HG02678 (cell line): ENCODE results near the gene UTP14C.
"Not testable (repeated sequence)": the region's sequence is repeated elsewhere in the genome, so short reads cannot be mapped to it uniquely, and the experiment has no call there.

Experiments
- ATAC-seq: cut with Tn5 transposase; IDR thresholded peaks from one replicate; pipeline ENCODE4 v1.9.1; 2021; ENCODE audit warnings: mild to moderate bottlenecking, moderate library complexity; ENCODE audit not compliant: unreplicated experiment

Gene UTP14C

GRCh38 chr13:52024481-52024880 lies at the start of gene UTP14C:
Gene UTP14C, plus strand, starts transcription at chr13:52024691. Its CDS starts 4,114 bp downstream, at chr13:52028805.
- no peak for ATAC-seq

- ATAC-seq = no peak
These were observed 48.1 kb upstream of the UTP14C start for GRCh38 chr13:51976423-51976822.

DNA sequence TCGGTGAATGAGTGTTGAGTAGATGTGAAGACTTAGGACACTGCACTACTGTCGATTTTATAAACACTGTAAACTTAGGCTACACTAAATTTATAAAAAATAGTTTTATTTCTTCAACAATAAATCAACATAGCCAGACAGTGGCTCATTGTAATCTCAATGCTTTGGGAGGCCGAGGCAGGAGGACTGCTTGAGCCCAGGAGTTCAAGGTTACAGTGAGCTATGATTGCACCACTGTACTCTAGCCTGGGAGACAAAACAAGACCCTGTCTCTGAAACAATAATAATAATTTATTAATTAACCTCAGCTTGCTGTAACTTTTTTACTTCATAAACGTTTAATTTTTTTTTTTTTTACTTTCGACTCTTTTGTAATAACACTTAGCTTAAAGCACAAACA lies 47.6 kb upstream of the UTP14C start:
- no peak for ATAC-seq

DNA sequence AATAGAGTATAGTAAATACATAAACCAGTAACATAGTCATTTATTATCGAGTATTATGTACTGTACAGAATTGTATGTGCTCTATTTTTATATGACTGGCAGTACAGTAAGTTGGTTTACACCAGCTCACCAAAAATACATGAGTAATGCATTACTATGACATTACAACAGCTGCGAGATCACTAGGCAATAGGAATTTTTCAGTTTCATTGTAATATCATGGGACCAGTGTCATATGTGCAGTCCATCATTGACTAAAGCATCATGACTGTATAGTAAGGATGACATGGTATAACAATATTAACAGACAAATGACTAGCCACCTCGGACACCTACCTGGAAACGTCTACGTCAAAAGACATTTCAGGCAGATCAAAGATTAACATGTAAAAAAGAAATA lies 46.9 kb upstream of the UTP14C start:
- no peak for ATAC-seq

- ATAC-seq = no peak
These were observed 45.5 kb upstream of the UTP14C start for GRCh38 chr13:51978796-51979556.

DNA sequence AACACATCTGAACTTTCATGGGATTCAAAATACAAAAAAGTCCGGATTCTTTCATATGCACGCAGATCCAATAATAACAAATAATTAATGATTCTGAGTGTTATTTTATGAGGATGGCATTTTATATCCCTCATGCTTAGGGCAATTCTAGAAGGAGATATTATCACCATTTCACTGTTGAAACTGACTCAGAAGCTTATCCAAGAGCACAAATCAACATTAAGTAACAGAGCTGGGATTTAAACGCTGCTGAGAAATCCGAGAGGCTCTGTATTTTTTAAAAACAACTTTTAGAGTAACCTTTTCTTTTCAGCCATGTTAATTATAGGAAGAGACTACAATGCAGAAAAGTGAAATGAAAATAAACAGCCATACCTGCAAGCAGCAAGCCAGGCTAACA lies 43.6 kb upstream of the UTP14C start:
- no peak for ATAC-seq

- no peak for ATAC-seq
These were observed 43.1 kb upstream of the UTP14C start for GRCh38 chr13:51981355-51981754.

DNA sequence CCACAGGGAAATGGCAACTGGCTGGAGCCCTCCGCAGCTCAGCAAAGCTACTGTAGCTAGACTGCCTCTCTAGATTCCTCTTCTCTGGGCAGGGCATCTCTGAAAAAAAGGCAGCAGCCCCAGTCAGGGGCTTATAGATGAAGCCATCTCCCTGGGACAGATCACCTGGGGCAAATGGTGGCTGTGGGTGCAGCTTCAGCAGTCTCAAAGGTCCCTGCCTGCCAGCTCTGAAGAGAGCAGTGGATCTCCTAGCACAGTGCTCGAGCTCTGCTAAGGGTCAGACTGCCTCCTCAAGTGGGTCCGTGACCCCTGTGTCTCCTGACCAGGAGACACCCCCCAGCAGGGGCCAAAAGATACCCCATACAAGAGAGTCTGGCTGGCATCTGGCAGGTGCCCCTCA lies 41.2 kb upstream of the UTP14C start:
- ATAC-seq = not testable (repeated sequence)

DNA sequence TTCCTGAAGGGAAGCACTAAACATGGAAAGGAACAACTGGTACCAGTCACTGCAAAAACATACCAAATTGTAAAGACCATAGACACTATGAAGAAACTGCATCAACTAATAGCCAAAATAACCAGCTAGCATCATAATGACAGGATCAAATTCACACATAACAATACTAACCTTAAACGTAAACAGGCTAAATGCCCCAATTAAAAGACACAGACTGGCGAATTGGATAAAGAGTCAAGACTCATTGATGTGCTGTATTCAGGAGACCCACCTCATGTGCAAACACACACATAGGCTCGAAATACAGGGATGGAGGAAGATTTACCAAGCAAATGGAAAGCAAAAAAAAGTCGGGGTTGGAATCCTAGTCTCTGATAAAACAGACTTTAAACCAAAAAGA lies 39.6 kb upstream of the UTP14C start:
- ATAC-seq = not testable (repeated sequence)

DNA sequence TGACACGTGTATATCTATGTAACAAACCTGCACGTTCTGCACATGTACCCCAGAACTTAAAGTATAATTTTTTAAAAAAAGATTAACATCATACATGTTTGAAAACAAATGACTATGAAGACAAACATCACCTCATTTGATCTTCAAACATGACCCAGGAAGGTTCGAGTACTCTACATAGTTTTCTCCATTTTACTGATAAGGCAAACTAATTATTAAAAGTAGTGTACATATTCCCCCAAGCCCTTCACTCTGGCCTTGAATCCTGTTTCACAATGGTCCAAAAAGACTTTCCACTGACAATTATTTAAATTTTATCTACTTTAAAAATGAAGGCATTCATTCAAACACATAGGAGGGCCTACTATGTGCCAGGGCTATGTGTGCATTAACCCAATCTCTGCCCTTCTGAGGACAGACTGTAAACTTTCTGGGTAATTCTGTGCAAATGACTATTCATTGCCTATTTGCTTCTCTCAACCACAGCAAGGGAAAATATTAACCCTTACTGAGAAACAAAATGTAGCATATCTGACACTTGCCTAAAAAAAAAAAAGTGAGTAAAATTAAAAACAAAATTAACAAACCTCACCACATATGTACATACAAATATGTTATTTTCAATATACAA lies 35.4 kb upstream of the UTP14C start:
- ATAC-seq = no peak

DNA sequence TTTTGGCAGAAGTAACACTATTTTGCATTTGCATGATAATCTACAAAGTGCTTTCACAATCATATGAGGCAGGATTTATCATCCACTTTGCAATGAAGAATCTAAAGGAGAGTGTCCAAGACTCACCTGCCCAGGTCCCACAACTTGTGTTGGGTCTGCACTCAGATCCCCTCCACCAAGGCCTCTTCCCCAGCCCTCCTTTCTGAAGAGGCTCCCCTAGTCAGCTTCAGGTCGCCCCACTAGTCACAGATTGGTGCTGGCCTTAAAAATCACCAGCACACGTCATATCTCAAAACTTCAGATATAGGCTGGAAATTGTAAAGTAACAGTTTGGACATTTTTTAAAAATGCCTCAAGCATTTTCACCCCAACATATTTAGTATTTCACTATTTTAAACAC lies 30.8 kb upstream of the UTP14C start:
- no peak for ATAC-seq

GRCh38 chr13:51995677-51996551 lies 28.6 kb upstream of the UTP14C start:
- no peak for ATAC-seq

GRCh38 chr13:51996641-51997040 lies 27.9 kb upstream of the UTP14C start:
- no peak for ATAC-seq

- ATAC-seq = no peak
These were observed 27.3 kb upstream of the UTP14C start for GRCh38 chr13:51997186-51997585.

DNA sequence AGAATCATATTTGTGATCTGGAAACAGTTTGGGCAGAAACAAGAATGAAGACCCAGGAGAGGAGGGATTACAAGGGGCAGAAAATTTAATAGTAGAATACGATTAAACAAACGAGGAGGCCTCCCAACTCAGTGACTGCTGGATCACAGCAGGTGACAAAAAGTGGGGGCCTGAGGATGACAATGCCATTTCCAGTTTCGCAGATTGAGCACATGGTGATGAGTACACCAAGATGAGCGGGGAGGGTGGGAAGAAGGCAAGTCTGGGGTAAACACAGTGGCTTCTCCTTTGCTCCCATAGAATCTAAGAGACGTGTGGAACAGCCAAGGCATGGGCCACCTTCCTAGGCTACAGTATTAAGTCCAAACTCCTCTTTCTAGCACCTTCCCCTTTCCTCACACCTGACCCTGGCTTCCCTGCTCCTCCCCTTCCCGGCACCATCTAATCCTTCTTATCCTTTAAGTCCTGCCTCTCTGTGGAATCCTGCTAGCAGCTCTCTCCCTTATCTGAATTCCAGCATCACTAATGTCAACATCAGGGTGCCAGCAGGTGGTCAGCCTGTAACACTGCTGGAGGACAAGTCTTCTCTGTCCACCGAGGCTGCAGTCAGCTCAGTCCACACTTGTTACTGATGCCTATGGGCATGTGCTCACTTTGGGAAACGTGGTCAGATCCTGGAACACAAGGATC lies 26.7 kb upstream of the UTP14C start:
- no peak for ATAC-seq

DNA sequence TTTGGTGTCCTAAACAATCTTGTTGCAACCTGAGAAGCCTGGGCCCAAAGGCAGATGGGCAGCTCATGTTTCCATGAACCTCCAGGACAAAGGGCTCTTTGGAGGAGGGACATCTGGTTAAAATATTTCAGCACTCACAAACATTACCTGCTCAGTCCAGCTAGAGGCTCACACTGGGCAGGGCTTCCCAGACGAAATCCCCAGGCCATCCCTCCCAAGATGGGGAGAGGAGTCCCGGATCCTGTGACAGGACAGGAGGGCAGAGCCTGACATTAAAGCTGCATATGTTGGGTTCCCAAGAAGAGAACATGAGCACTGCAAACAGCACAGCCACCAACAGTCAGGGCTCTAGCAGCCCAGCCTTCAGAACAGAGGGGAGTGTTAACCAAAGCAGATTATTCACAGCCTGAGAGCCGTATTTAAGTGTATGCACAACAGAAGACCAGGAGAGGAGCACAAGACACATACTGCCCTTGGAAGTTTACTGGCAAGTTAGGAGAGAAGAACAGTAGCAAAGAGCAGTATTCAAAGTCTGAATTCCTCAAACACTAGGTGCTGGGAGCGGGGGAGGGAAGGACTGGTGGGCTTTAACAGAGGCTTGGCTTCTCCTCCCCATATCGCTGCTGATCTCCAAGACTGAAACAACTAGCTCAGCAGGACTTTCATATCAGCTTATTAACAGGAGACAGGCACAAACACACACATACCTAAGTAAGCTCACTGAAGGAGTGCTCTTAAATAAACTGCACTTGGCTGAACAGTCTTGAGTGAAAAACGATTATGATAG lies 25.6 kb upstream of the UTP14C start:
- ATAC-seq = no peak

GRCh38 chr13:51999510-51999911 lies 25.0 kb upstream of the UTP14C start:
- no peak for ATAC-seq

- no peak for ATAC-seq
These were observed 24.6 kb upstream of the UTP14C start for GRCh38 chr13:51999921-52000320.

DNA sequence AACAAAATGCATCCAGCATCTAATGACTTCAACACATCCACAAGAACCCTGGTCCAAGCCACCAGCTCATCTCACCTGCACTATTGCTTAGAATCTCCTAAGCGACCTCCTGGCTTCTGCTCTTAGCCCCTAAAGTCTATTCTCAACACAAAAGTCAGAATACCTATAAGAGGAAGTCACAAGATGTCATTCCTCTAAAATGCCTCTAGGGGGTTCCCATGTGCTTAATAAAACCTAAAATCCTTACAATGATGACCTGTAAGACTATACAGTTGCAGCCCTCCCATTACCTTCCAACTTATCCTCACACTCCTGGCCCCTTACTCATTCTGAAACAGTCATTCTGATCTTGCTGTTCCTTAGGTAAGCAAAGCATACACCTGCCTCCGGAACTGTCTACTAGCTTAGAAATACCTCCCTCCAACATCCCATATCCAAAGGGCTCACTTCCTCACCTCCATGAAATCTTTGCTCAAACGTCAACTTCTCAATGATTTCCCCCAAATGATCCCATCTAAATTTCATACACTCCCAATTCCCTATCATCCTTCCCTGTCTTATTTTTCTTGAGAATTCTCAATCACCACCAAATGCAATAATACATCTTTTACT lies 23.3 kb upstream of the UTP14C start:
- peak; percentile 94 for ATAC-seq

GRCh38 chr13:52002361-52002760 lies 22.1 kb upstream of the UTP14C start:
- no peak for ATAC-seq
